H9 (cell line): ENCODE data around the gene RSBN1L. TPM values are rescaled to one million over a fixed set of nuclear protein-coding genes. Genes with fewer than 3 reads are reported as not detected.
A peak's percentile ranks its signal among the peaks of the same experiment; 100 is the strongest.

ENCODE experiments used
- DNase-seq: peaks from one replicate; pipeline ENCODE4 v3.0.0-alpha.2; 2017
- H2AFZ ChIP-seq: one replicate; pipeline ENCODE4 v1.6.1; 2013; ENCODE audit warnings: mild to moderate bottlenecking, low read length, control low read depth, moderate library complexity
- H2AK5ac ChIP-seq: 2 replicates; pipeline ENCODE4 v1.6.1; 2013; ENCODE audit warnings: low read length, control low read depth, mixed read lengths; ENCODE audit not compliant: insufficient read length
- H2BK120ac ChIP-seq: one replicate; pipeline ENCODE4 v1.6.1; 2013; ENCODE audit warnings: low read depth, mild to moderate bottlenecking, low read length, control low read depth, inconsistent platforms; ENCODE audit not compliant: poor library complexity, severe bottlenecking
- H2BK12ac ChIP-seq: 2 replicates; pipeline ENCODE4 v1.6.1; 2013; ENCODE audit warnings: low read length, control low read depth, mixed read lengths, low read depth; ENCODE audit not compliant: insufficient read length
- H2BK15ac ChIP-seq: 2 replicates; pipeline ENCODE4 v1.6.1; 2013; ENCODE audit warnings: low read depth, low read length, control low read depth
- H2BK20ac ChIP-seq: one replicate; pipeline ENCODE4 v1.6.1; 2013; ENCODE audit warnings: low read depth, mild to moderate bottlenecking, low read length, control low read depth, inconsistent platforms; ENCODE audit not compliant: poor library complexity, severe bottlenecking
- H2BK5ac ChIP-seq: 2 replicates; pipeline ENCODE4 v1.6.1; 2013; ENCODE audit warnings: low read length, control low read depth, mixed read lengths; ENCODE audit not compliant: insufficient read length
- H3K14ac ChIP-seq: 2 replicates; pipeline ENCODE4 v1.6.1; 2013; ENCODE audit warnings: low read length, control low read depth; ENCODE audit not compliant: insufficient read depth
- H3K18ac ChIP-seq: 2 replicates; pipeline ENCODE4 v1.6.1; 2013; ENCODE audit warnings: low read depth, mild to moderate bottlenecking, mixed read lengths, low read length, control low read depth; ENCODE audit not compliant: insufficient read length
- H3K23ac ChIP-seq: 2 replicates; pipeline ENCODE4 v1.6.1; 2013; ENCODE audit warnings: low read length, control low read depth, mixed read lengths, low read depth; ENCODE audit not compliant: insufficient read length
- H3K23me2 ChIP-seq: 2 replicates; pipeline ENCODE4 v1.6.1; 2013; ENCODE audit warnings: low read depth, mild to moderate bottlenecking, mixed read lengths, low read length, control low read depth; ENCODE audit not compliant: insufficient read length, poor library complexity, severe bottlenecking
- H3K27ac ChIP-seq: 2 replicates; pipeline ENCODE4 v1.5.1; 2013; ENCODE audit warnings: low read length, control low read depth, mixed read lengths, low read depth; ENCODE audit not compliant: insufficient read length
- H3K27me3 ChIP-seq: 2 replicates; pipeline ENCODE4 v1.6.1; 2013; ENCODE audit warnings: low read length, control low read depth, inconsistent platforms; ENCODE audit not compliant: insufficient read depth
- H3K4ac ChIP-seq: 2 replicates; pipeline ENCODE4 v1.6.1; 2013; ENCODE audit warnings: low read depth, mild to moderate bottlenecking, control low read depth, inconsistent platforms, low read length, moderate library complexity
- H3K4me1 ChIP-seq: 2 replicates; pipeline ENCODE4 v1.6.1; 2013; ENCODE audit warnings: low read length, control low read depth, inconsistent platforms; ENCODE audit not compliant: insufficient read depth
- H3K4me2 ChIP-seq: 2 replicates; pipeline ENCODE4 v1.6.1; 2013; ENCODE audit warnings: low read length, control low read depth, mixed read lengths; ENCODE audit not compliant: insufficient read length, insufficient read depth
- H3K56ac ChIP-seq: 2 replicates; pipeline ENCODE4 v1.6.1; 2013; ENCODE audit warnings: low read depth, mild to moderate bottlenecking, mixed read lengths, low read length, control low read depth; ENCODE audit not compliant: insufficient read length
- H3K79me1 ChIP-seq: 2 replicates; pipeline ENCODE4 v1.6.1; 2013; ENCODE audit warnings: low read depth, mild to moderate bottlenecking, moderate library complexity, low read length, control low read depth, inconsistent platforms; ENCODE audit not compliant: insufficient read depth, poor library complexity, severe bottlenecking
- H3K79me2 ChIP-seq: 2 replicates; pipeline ENCODE4 v1.6.1; 2013; ENCODE audit warnings: low read length, control low read depth, inconsistent platforms; ENCODE audit not compliant: insufficient read depth
- H3K9ac ChIP-seq: 2 replicates; pipeline ENCODE4 v1.6.1; 2013; ENCODE audit warnings: low read length, control low read depth, mixed read lengths; ENCODE audit not compliant: insufficient read length; ENCODE audit errors: extremely low read depth
- H3K9me3 ChIP-seq: one replicate; pipeline ENCODE4 v1.6.1; 2013; ENCODE audit warnings: low read depth, low read length, inconsistent platforms; ENCODE audit not compliant: control insufficient read depth
- H3T11ph ChIP-seq: one replicate; pipeline ENCODE4 v1.6.1; 2013; ENCODE audit warnings: mild to moderate bottlenecking, low read length, control low read depth, inconsistent platforms
- H4K20me1 ChIP-seq: one replicate; pipeline ENCODE4 v1.6.1; 2013; ENCODE audit not compliant: control insufficient read depth, insufficient read length, insufficient read depth
- H4K5ac ChIP-seq: 2 replicates; pipeline ENCODE4 v1.6.1; 2013; ENCODE audit warnings: low read depth, mild to moderate bottlenecking, mixed read lengths, low read length, control low read depth; ENCODE audit not compliant: insufficient read length
- H4K8ac ChIP-seq: replicated peaks from 2 replicates; pipeline ENCODE4 v1.6.1; 2013; ENCODE audit warnings: low read length, control low read depth, mixed read lengths, low read depth; ENCODE audit not compliant: insufficient read length
- H4K91ac ChIP-seq: 2 replicates; pipeline ENCODE4 v1.6.1; 2013; ENCODE audit warnings: low read depth, mild to moderate bottlenecking, moderate library complexity, mixed read lengths, low read length, control low read depth; ENCODE audit not compliant: insufficient read length
- H3K27ac Mint-ChIP-seq, 3 experiments: 2 replicates in 2 of 3; 3 replicates in 1 of 3; pipeline ENCODE4 v1.8.0; 2020 to 2021; ENCODE audit warnings: mixed read lengths in 3 of 3, mild to moderate bottlenecking in 1 of 3, moderate library complexity in 1 of 3
- H3K27me3 Mint-ChIP-seq: 2 replicates; pipeline ENCODE4 v1.8.0; 2021; ENCODE audit warnings: low read depth, mild to moderate bottlenecking, moderate library complexity, mixed read lengths
- H3K36me3 Mint-ChIP-seq, 3 experiments: 2 replicates in 2 of 3; 3 replicates in 1 of 3; pipeline ENCODE4 v1.8.0; 2020 to 2021; ENCODE audit warnings: low read depth in 3 of 3, mixed read lengths in 3 of 3; ENCODE audit not compliant: insufficient read depth in 1 of 3
- H3K4me1 Mint-ChIP-seq, 2 experiments: 2 replicates each; pipeline ENCODE4 v1.8.0; 2020; ENCODE audit warnings: mixed read lengths in 2 of 2
- H3K4me3 Mint-ChIP-seq, 2 experiments: 2 replicates in 1 of 2; 3 replicates in 1 of 2; pipeline ENCODE4 v1.8.0; 2020 to 2021; ENCODE audit warnings: mild to moderate bottlenecking in 2 of 2, mixed read lengths in 2 of 2, moderate library complexity in 1 of 2
- H3K9me3 Mint-ChIP-seq, 2 experiments: 2 replicates in 1 of 2; 3 replicates in 1 of 2; pipeline ENCODE4 v1.8.0; 2020; ENCODE audit warnings: mild to moderate bottlenecking in 2 of 2, mixed read lengths in 2 of 2, moderate library complexity in 1 of 2
- WGBS: extraction: QIAGEN DNeasy Blood & Tissue Kit; methylation state at CpG from one replicate; pipeline ENCODE4 v1.1.7; 2013; ENCODE audit warnings: missing lambda C conversion rate, low lambda C conversion rate, mixed read lengths; ENCODE audit not compliant: insufficient read length; ENCODE audit errors: extremely low coverage; 5-methylcytosine and 5-hydroxymethylcytosine counted together
- total RNA-seq: library from RNA; stranded (reverse); gene quantifications from 2 replicates; pipeline ENCODE4 v1.2.1, GENCODE V29; 2021
- TF ChIP-seq, protein P1 (sequence below): fragments of 200-600 bp; sonication (generic); conservative IDR thresholded peaks from 3 replicates; pipeline ENCODE4 v1.8.0; 2021; ENCODE audit warnings: antibody characterized with exemption, mild to moderate bottlenecking

The RSBN1L gene
- total RNA-seq, 1 experiment from 2014 or later = 20.6 TPM

DNA sequence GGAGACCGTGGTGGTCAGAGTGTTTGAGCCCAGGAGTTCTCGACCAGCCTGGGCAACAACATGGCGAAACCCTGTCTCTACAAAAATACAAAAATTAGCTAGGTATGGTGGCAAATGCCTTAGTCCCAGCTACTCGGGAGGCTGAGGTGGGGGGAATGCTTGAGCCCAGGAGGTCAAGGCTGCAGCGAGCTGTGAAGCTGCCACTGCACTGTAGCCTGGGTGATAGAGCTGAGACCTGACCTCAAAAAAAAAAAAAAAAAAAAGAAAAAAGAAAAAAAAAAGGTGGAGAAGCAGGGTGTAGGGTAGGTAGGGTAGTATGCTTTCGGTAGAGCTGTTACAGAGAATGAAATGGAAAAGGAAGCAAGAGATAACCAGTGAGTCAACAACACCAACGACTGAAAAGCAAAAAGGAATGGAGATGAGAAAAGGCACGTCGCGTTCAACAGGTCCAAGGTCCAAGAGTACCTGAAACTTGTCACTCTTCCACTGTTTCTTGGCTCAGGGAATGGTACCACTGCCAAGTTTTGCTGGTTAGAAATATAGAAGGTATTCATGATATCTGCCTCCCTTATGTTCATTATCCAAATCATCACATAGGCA, 4.3 kb upstream of the RSBN1L start:
- no peaks in the 10 kb centered on the region for H3K9me3 ChIP-seq
- H3K36me3 Mint-ChIP-seq = peaks cover 5 to 28% (median 21%) of the 10 kb centered on the region in 3 experiments; a peak in 6 of 7 replicates
- no peak overlapping the region for H3K56ac ChIP-seq
- no peak overlapping the region for H3K9ac ChIP-seq
- no peaks in the 10 kb centered on the region; the same call in 1 of the 2 replicates for H3K4me1 ChIP-seq
- H3K27me3 Mint-ChIP-seq = no peaks in the 10 kb centered on the region
- no peak overlapping the region for H2BK120ac ChIP-seq
- H3K23ac ChIP-seq = no peak overlapping the region
- no peak overlapping the region for H2AFZ ChIP-seq
- H4K8ac ChIP-seq = no peak overlapping the region
- H3K14ac ChIP-seq = no peak overlapping the region
- H2BK20ac ChIP-seq = no peak overlapping the region
- H3K9me3 Mint-ChIP-seq = no peaks in the 10 kb centered on the region
- H2AK5ac ChIP-seq = no peak overlapping the region
- no peak overlapping the region for H3K27ac ChIP-seq
- no peak overlapping the region for H2BK5ac ChIP-seq
- no peaks in the 10 kb centered on the region for H3K23me2 ChIP-seq
- peaks cover 2% of the 10 kb centered on the region for H4K20me1 ChIP-seq
- no peak overlapping the region for H4K91ac ChIP-seq
- H3K79me2 ChIP-seq = peaks cover 8% of the 10 kb centered on the region; the same call in 1 of the 2 replicates
- H3K4me2 ChIP-seq = no peak overlapping the region
- no peak overlapping the region for H4K5ac ChIP-seq
- H2BK15ac ChIP-seq = no peak overlapping the region
- no peak for DNase-seq
- peak overlapping the region; percentile 8 to 38 (median 31); a peak in 5 of 7 replicates for H3K27ac Mint-ChIP-seq
- no peak overlapping the region for H2BK12ac ChIP-seq
- no CpG with 5 or more reads among the region's 10 CpGs for WGBS
- peaks cover 12% of the 10 kb centered on the region for H3K79me1 ChIP-seq
- no peak overlapping the region for H3T11ph ChIP-seq
- no peak overlapping the region for H3K18ac ChIP-seq
- peaks cover 25 to 27% of the 10 kb centered on the region in 2 experiments for H3K4me1 Mint-ChIP-seq
- H3K4ac ChIP-seq = no peak overlapping the region
- TF ChIP-seq, protein P1, sequence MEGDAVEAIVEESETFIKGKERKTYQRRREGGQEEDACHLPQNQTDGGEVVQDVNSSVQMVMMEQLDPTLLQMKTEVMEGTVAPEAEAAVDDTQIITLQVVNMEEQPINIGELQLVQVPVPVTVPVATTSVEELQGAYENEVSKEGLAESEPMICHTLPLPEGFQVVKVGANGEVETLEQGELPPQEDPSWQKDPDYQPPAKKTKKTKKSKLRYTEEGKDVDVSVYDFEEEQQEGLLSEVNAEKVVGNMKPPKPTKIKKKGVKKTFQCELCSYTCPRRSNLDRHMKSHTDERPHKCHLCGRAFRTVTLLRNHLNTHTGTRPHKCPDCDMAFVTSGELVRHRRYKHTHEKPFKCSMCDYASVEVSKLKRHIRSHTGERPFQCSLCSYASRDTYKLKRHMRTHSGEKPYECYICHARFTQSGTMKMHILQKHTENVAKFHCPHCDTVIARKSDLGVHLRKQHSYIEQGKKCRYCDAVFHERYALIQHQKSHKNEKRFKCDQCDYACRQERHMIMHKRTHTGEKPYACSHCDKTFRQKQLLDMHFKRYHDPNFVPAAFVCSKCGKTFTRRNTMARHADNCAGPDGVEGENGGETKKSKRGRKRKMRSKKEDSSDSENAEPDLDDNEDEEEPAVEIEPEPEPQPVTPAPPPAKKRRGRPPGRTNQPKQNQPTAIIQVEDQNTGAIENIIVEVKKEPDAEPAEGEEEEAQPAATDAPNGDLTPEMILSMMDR = no peak
- no peaks in the 10 kb centered on the region for H3K27me3 ChIP-seq
- no peak overlapping the region for H3K4me3 Mint-ChIP-seq
